ENCODE data around the gene ACVR1C.

ACVR1C gene

GRCh38 chr2:157492189-157492773, 136.4 kb downstream of the ACVR1C start:
- peak; percentile 65 for DNase-seq (ENCODE audit: low spot score)

DNA sequence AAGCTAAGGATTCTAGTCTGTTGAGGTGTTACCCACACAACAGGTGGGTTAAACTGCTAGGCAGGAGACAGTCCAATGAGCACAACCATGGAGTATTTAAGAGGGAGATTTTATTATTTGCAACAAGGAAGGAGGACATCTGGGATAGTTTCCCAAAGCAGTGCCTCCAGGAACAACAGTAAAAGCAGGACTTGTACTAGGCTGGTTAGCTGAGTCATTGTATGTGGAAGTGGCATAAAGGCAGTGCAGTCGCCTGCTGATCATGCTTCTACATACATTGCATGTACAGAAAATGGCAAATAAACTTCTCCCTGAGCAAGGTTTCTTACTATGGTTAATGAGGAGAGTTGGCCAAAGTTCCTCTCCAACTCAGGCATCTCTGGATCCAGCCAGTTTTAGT, 138.7 kb downstream of the ACVR1C start:
- no peak for DNase-seq (ENCODE audit: low spot score)

- peak; percentile 64 for DNase-seq (ENCODE audit: low spot score)
Measured at GRCh38 chr2:157488877-157489276, 139.8 kb downstream of the ACVR1C start.

GRCh38 chr2:157487747-157488146, 140.9 kb downstream of the ACVR1C start:
- no peak for DNase-seq (ENCODE audit: low spot score)

DNA sequence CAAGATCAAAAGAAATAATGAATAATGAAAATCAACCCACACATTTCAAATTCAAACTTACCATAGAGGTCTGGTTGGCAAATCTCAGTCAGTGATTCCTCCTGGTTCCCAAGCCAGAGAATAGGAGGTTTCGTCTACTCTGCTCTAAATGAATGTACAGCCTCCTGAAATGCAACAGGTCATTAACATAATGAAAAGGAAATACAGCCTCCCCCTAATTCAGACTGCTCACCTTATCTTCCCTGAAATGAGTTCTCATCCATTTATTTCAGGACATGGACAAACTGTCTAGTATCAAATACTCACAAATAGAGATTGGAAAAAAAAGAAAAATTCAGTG, 141.4 kb downstream of the ACVR1C start:
- no peak for DNase-seq (ENCODE audit: low spot score)

- DNase-seq (ENCODE audit: low spot score), result no peak
Measured at GRCh38 chr2:157486596-157487270, 141.9 kb downstream of the ACVR1C start.

- no peak for DNase-seq (ENCODE audit: low spot score)
Measured at GRCh38 chr2:157480182-157480961, 148.3 kb downstream of the ACVR1C start.

- no peak for DNase-seq (ENCODE audit: low spot score)
Measured at GRCh38 chr2:157479081-157480027, 149.3 kb downstream of the ACVR1C start.

DNA sequence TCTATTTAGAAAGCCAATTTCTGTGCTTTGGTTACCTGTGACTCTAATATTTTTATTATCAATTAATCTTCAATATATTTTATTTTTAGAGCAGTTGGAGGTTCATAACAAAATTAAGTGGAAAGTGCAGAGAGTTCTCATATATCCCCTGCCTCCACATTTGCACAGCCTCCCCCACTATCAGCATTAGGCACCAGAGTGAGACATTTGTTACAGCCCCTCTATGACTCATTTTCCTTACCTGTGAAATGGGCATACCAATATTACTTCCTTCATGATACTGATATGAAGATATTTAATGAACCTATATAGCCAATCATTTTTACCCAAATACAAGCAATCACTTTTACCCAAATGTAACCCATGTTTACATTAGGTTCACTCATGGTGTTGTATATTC, 150.7 kb downstream of the ACVR1C start:
- DNase-seq (ENCODE audit: low spot score), result no peak

DNA sequence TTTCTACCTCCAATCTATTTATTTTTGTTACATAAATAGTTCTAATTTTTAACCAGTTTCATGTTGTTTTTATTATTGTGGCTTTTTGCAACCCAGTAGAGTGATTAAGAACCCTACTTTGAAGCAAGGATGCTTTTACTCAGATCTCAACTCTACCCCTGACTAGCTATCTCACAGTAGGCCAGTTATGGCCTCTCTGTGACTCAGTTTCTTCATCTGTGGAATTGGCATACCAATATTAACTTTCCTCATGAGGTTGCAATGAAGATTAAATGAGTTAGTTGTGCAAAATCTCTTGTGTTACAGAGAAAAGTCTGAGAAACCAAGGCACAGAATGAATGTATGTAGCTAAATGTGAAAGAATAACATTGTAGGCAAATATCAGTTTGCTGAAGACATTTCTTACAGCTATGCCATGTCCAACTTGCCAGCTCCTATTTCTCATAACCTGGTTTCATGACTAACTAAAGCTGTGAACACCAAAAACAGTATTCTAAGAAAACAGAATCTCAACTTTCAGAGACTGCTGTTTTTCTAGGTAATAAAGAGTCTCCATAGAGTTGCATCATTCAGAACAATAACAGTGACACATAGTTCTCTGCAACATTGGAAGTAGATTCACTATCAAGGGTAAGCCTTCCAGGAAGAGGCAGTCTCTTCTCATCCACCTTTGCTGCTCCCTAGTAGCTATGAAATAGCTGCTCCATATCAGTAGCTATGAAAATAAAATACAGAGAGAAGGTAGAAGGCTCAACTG, 151.5 kb downstream of the ACVR1C start:
- no peak for DNase-seq (ENCODE audit: low spot score)
